T-cell (primary cell): ENCODE measurements around the gene STYK1. TPM values are rescaled to one million over a fixed set of nuclear protein-coding genes. Genes with fewer than 3 reads are reported as not detected.
"Not testable (repeated sequence)": the region's sequence is repeated elsewhere in the genome, so short reads cannot be mapped to it uniquely, and the experiment has no call there.

ENCODE experiments used
- ATAC-seq, 4 experiments: fragments of 200-7000 bp in 3 of 4; fragments of 150-1000 bp in 1 of 4; cut with Tn5 transposase; replicated peaks in 1 of 4; 1 replicate in 3 of 4; 2 replicates in 1 of 4; pipeline ENCODE4 v1.10.0; 2021; ENCODE audit warnings: moderate library complexity in 3 of 4, mild to moderate bottlenecking in 2 of 4, moderate number of reproducible peaks in 1 of 4
- CTCF ChIA-PET, 2 donors: fragments of 300-600 bp; sonication (Branson Sonifier 250); formaldehyde crosslinking; loops; one replicate each; lab custom pipeline; 2022; ENCODE audit warnings: antibody characterized with exemption in 2 of 2; lab: Charles Lee
- POLR2A ChIA-PET, 2 donors: fragments of 300-600 bp; sonication (Branson Sonifier 250); formaldehyde crosslinking; loops; one replicate each; lab custom pipeline; 2022; ENCODE audit warnings: antibody characterized with exemption in 2 of 2; lab: Charles Lee
- DNase-seq, 35 experiments: peaks; one replicate each; pipeline versions ENCODE4 v3.0.0 to v3.0.0-alpha.2; 2013 to 2023
- H3K27ac ChIP-seq: one replicate; pipeline ENCODE4 v1.5.1; 2013; ENCODE audit warnings: low read length
- H3K27me3 ChIP-seq, 2 experiments: replicated peaks in 1 of 2; 1 replicate in 1 of 2; 2 replicates in 1 of 2; pipeline versions ENCODE4 v1.6.1 to v1.7.0; 2013; ENCODE audit warnings: low read length in 1 of 2, mixed read lengths in 1 of 2; ENCODE audit not compliant: control insufficient read depth in 2 of 2, insufficient read depth in 2 of 2; ENCODE audit errors: extremely low read depth in 1 of 2
- H3K36me3 ChIP-seq, 2 donors: 1 replicate in 1 of 2; 2 replicates in 1 of 2; pipeline versions ENCODE4 v1.6.1 to v1.7.0; 2013; ENCODE audit warnings: low read length in 1 of 2; ENCODE audit not compliant: control insufficient read depth in 2 of 2, insufficient read depth in 1 of 2; ENCODE audit errors: extremely low read depth in 1 of 2
- H3K4me1 ChIP-seq, 2 experiments: 1 replicate in 1 of 2; 2 replicates in 1 of 2; pipeline versions ENCODE4 v1.6.1 to v1.7.0; 2013; ENCODE audit warnings: low read length in 2 of 2, mixed read lengths in 1 of 2; ENCODE audit not compliant: insufficient read depth in 2 of 2, control insufficient read depth in 1 of 2; ENCODE audit errors: extremely low read depth in 1 of 2
- H3K4me3 ChIP-seq, 2 donors: 1 replicate in 1 of 2; 2 replicates in 1 of 2; pipeline versions ENCODE4 v1.5.1 to v1.7.0; 2013; ENCODE audit warnings: mild to moderate bottlenecking in 2 of 2, low read length in 1 of 2, moderate library complexity in 1 of 2; ENCODE audit not compliant: control insufficient read depth in 1 of 2; ENCODE audit errors: extremely low read depth in 1 of 2
- H3K9me3 ChIP-seq: 2 replicates; pipeline ENCODE4 v1.7.0; 2013
- H3K27ac Mint-ChIP-seq, 2 donors: one replicate each; pipeline ENCODE4 v1.8.0; 2020 to 2021; ENCODE audit warnings: mild to moderate bottlenecking in 2 of 2, mixed read lengths in 2 of 2
- H3K27me3 Mint-ChIP-seq, 2 donors: one replicate each; pipeline ENCODE4 v1.8.0; 2021 to 2022; ENCODE audit warnings: mixed read lengths in 2 of 2
- H3K36me3 Mint-ChIP-seq: one replicate; pipeline ENCODE4 v1.8.0; 2021; ENCODE audit warnings: mixed read lengths
- H3K4me1 Mint-ChIP-seq, 3 donors: one replicate each; pipeline ENCODE4 v1.8.0; 2020 to 2022; ENCODE audit warnings: mixed read lengths in 3 of 3, mild to moderate bottlenecking in 1 of 3
- H3K4me3 Mint-ChIP-seq, 3 donors: one replicate each; pipeline ENCODE4 v1.8.0; 2020 to 2022; ENCODE audit warnings: mild to moderate bottlenecking in 3 of 3, mixed read lengths in 3 of 3, moderate library complexity in 3 of 3
- H3K9me3 Mint-ChIP-seq, 3 donors: one replicate each; pipeline ENCODE4 v1.8.0; 2020 to 2022; ENCODE audit warnings: mixed read lengths in 3 of 3
- WGBS: methylation state at CpG from one replicate; pipeline ENCODE4 v1.1.5; 2013; ENCODE audit warnings: missing lambda C conversion rate; ENCODE audit not compliant: insufficient coverage; 5-methylcytosine and 5-hydroxymethylcytosine counted together
- total RNA-seq, 35 experiments: library from RNA in 6 of 35; stranded (reverse) in 6 of 35; fragments of 120-200 nt in 1 of 35; gene quantifications; one replicate each; pipeline versions ENCODE4 v1.2.1 to v1.2.4 and lab custom pipeline; 2013 to 2026

STYK1 gene
- total RNA-seq, 5 donors from 2014 or later (not counting 1 experiment from before 2014, with no cell fraction given): 0.20 to 1.8 (median 0.39) TPM

DNA sequence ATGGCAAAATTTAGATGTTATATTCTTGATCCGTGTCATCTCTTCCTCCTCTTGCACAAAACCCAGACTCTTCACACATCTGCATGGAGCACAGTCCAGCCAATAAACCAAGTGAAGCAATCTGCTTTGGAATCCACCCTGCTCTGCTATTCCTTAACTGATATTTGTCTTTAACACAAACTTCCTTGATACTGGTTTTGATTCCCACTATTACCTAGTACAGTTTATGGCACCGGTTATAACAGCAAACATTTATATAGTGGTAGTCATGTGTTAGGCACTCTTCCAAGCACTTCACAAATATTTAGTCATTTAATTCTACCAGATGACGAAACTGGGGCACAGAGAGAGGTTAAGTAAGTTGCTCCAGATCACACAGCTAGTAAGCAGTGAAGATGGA lies 12.5 kb downstream of the STYK1 start:
- ChIA-PET CTCF (interaction anchor here in 1 of 2 donors (0.5 kb wide), 1 partner anchor 768 kb away, joined by 4 read pairs; no protein-coding TSS in a partner anchor), POLR2A (no interaction called here)
- no peaks in the 10 kb centered on the region for H3K36me3 ChIP-seq
- DNase-seq (no peak), ATAC-seq (no peak)
- Mint-ChIP-seq H3K9me3 (peaks cover 0 to 7% (median 3%) of the 10 kb centered on the region in 3 donors), H3K27me3 (peaks cover 3 to 4% of the 10 kb centered on the region in 2 donors), H3K4me3 (no peak overlapping the region), H3K4me1 (no peaks in the 10 kb centered on the region), H3K36me3 (no peaks in the 10 kb centered on the region), H3K27ac (no peak overlapping the region)
- no peaks in the 10 kb centered on the region for H3K4me1 ChIP-seq
- H3K4me3 ChIP-seq: no peak overlapping the region
- no peak overlapping the region for H3K27ac ChIP-seq
- no peaks in the 10 kb centered on the region for H3K9me3 ChIP-seq
- no CpG with 5 or more reads among the region's 3 CpGs for WGBS
- H3K27me3 ChIP-seq: no peaks in the 10 kb centered on the region

- Histone ChIP-seq H3K4me3 (no peak overlapping the region), H3K27ac (no peak overlapping the region), H3K36me3 (no peaks in the 10 kb centered on the region), H3K9me3 (no peaks in the 10 kb centered on the region), H3K27me3 (peaks cover 0 to 2% of the 10 kb centered on the region in 2 experiments), H3K4me1 (no peaks in the 10 kb centered on the region)
- H3K27me3 Mint-ChIP-seq: peaks cover 6 to 7% of the 10 kb centered on the region in 2 donors
- no peak for DNase-seq
- ChIA-PET POLR2A (no interaction called here), CTCF (no interaction called here)
- H3K4me1 Mint-ChIP-seq: no peaks in the 10 kb centered on the region
- no peaks in the 10 kb centered on the region for H3K36me3 Mint-ChIP-seq
- H3K27ac Mint-ChIP-seq: no peak overlapping the region
- H3K4me3 Mint-ChIP-seq: no peak overlapping the region
- ATAC-seq: no peak
- H3K9me3 Mint-ChIP-seq: peaks cover 0 to 7% (median 5%) of the 10 kb centered on the region in 3 donors
These were observed 19.8 kb downstream of the STYK1 start for GRCh38 chr12:10654003-10654402.

- Mint-ChIP-seq H3K27ac (no peak overlapping the region), H3K36me3 (peaks cover 3% of the 10 kb centered on the region), H3K9me3 (peaks cover 7 to 13% (median 8%) of the 10 kb centered on the region in 3 donors), H3K4me1 (no peaks in the 10 kb centered on the region), H3K27me3 (peaks cover 8 to 11% of the 10 kb centered on the region in 2 donors), H3K4me3 (no peak overlapping the region)
- Histone ChIP-seq H3K27me3 (peaks cover 0 to 2% of the 10 kb centered on the region in 2 experiments), H3K27ac (no peak overlapping the region), H3K36me3 (no peaks in the 10 kb centered on the region), H3K9me3 (no peaks in the 10 kb centered on the region), H3K4me1 (no peaks in the 10 kb centered on the region), H3K4me3 (no peak overlapping the region)
- ATAC-seq (no peak), DNase-seq (no peak)
- ChIA-PET CTCF (no interaction called here), POLR2A (no interaction called here)
- WGBS: no CpG with 5 or more reads among the region's 3 CpGs
These were observed 21.7 kb downstream of the STYK1 start for GRCh38 chr12:10652192-10652591.

DNA sequence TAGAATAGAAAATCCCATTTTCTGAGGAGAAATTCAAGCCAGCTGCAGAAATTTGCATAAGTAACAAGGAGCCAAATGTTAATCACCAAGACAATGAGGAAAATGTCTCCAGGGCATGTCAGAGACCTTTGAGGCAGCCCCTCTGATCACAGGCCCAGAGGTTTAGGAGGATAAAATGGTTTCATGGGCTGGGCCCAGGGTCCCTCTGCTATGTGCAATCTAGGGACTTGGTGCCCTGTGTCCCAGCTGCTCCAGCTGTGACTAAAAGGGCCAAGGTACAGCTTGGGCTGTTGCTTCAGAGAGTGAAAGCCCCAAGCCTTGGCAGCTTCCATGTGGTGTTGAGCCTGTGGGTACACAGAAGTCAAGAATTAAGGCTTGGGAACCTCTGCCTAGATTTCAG lies 27.3 kb downstream of the STYK1 start:
- H3K27me3 ChIP-seq, H3K4me3 Mint-ChIP-seq, ATAC-seq, DNase-seq, H3K4me1 Mint-ChIP-seq, H3K4me1 ChIP-seq, H3K27ac Mint-ChIP-seq, H3K27ac ChIP-seq, H3K4me3 ChIP-seq, POLR2A ChIA-PET, H3K36me3 ChIP-seq, CTCF ChIA-PET, H3K9me3 ChIP-seq: not testable (repeated sequence)
- peaks cover 10 to 11% of the 10 kb centered on the region in 2 donors for H3K27me3 Mint-ChIP-seq
- peaks cover 17% of the 10 kb centered on the region for H3K36me3 Mint-ChIP-seq
- H3K9me3 Mint-ChIP-seq: peaks cover 22 to 30% (median 23%) of the 10 kb centered on the region in 3 donors

- Mint-ChIP-seq H3K27ac (no peak overlapping the region), H3K4me1 (no peaks in the 10 kb centered on the region), H3K4me3 (no peak overlapping the region), H3K36me3 (peaks cover 17% of the 10 kb centered on the region), H3K9me3 (peaks cover 22 to 30% (median 23%) of the 10 kb centered on the region in 3 donors), H3K27me3 (peaks cover 16 to 17% of the 10 kb centered on the region in 2 donors)
- H3K36me3 ChIP-seq: no peaks in the 10 kb centered on the region
- CTCF ChIA-PET: no interaction called here
- H3K27me3 ChIP-seq: peaks cover 0 to 2% of the 10 kb centered on the region in 2 experiments
- ATAC-seq (no peak), DNase-seq (no peak)
- H3K4me1 ChIP-seq: no peaks in the 10 kb centered on the region
- no peaks in the 10 kb centered on the region for H3K9me3 ChIP-seq
- POLR2A ChIA-PET: no interaction called here
- H3K4me3 ChIP-seq: no peak overlapping the region
- 40% methylated on average over 2 of the region's 4 CpGs for WGBS
- H3K27ac ChIP-seq: no peak overlapping the region
These were observed 27.9 kb downstream of the STYK1 start for GRCh38 chr12:10645910-10646309.

DNA sequence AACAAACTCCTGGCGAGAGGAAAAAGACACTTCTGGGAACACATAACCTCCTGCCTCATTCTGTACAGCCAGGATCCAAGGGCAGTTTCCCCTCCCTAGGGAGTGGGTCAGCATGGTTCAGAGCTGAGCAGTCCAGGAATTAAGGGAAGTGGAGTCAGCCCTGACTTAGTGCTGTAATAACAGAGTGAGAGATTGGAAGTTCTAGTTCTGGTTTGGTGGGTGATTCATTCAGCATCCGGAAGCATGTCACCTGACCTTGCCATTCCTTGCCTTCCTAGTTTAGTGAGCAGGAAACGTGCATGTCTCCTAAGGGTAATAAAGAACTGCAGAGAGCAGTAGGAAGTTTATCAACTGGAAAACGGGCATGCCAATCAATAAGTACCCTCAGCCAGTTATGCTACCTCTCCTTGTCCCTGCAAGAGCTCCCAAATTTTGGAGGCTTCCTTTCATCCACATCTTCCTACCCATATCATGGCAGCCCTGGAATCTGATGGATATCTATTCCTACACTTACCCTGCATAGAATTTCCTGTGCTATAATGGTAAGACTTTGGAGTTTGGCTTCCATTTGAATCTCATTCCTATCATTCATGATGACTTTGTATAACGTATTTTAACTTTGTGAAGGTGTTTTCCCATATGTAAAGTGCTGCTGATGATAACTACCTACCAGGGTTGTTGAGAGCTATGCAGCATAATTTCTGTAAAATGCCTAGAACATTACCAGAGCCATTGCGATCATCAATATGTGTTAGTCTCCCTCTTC lies 31.9 kb downstream of the STYK1 start:
- no peaks in the 10 kb centered on the region for H3K4me1 Mint-ChIP-seq
- H3K27ac Mint-ChIP-seq: no peak overlapping the region
- ChIA-PET POLR2A (interaction anchor here in 1 of 2 donors (0.5 kb wide), 1 partner anchor 680 kb away, joined by 6 read pairs; no protein-coding TSS in a partner anchor), CTCF (no interaction called here)
- H3K4me3 Mint-ChIP-seq: no peak overlapping the region
- H3K4me3 ChIP-seq: no peak overlapping the region
- H3K36me3 Mint-ChIP-seq: peaks cover 14% of the 10 kb centered on the region
- no peaks in the 10 kb centered on the region for H3K36me3 ChIP-seq
- H3K27me3 Mint-ChIP-seq: peaks cover 13% of the 10 kb centered on the region in 2 donors
- H3K27ac ChIP-seq: no peak overlapping the region
- no peaks in the 10 kb centered on the region for H3K4me1 ChIP-seq
- H3K27me3 ChIP-seq: no peaks in the 10 kb centered on the region
- ATAC-seq (no peak), DNase-seq (no peak)
- peaks cover 15 to 22% (median 19%) of the 10 kb centered on the region in 3 donors for H3K9me3 Mint-ChIP-seq
- H3K9me3 ChIP-seq: no peaks in the 10 kb centered on the region
- WGBS: 100% methylated on average over 1 of the region's 6 CpGs
